Kidney tubule cell (primary cell): ENCODE results near the gene TMOD2.

Experiments used
- DNase-seq: peaks from one replicate; pipeline ENCODE4 v3.0.0-alpha.2; 2018; ENCODE audit warnings: low spot score

The TMOD2 gene

GRCh38 chr15:51856714-51857380, 105.5 kb downstream of the TMOD2 start:
- DNase-seq, result no peak

GRCh38 chr15:51861557-51862359, 110.4 kb downstream of the TMOD2 start:
- DNase-seq, result peak; percentile 51

- DNase-seq, result no peak
These were observed 111.7 kb downstream of the TMOD2 start for GRCh38 chr15:51863131-51863530.

GRCh38 chr15:51864408-51865056, 113.1 kb downstream of the TMOD2 start:
- peak; percentile 93 for DNase-seq

DNA sequence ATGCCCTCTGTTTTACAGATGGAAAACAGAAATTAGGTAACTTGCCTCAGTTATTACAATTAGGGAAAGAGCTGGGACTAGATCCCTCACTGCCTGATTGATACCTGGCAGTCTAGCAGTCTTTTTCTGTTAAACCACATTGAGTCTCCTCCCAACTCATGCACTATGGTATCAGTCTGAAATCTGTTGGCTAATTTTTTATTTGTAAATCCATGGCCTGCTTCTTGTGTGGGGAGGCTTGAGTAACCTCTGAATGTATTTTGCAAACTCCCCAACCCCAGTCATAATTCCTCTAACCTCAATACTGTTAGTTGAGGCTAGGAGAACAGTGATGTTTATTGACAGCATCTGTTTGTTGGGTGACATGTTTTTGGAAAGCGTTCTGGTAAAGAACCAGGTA, 113.9 kb downstream of the TMOD2 start:
- DNase-seq, result no peak
